BE2C (cell line): ENCODE results near the gene ZNF770. TPM values are rescaled to one million over a fixed set of nuclear protein-coding genes. Genes with fewer than 3 reads are reported as not detected.

ENCODE experiments used
- DNase-seq: peaks from one replicate; pipeline ENCODE4 v3.0.0-alpha.2; 2020
- H3K27me3 ChIP-seq: fragments of 250-450 bp; sonication (Bioruptor Pico); 2 replicates; pipeline ENCODE4 v1.5.1; 2020; ENCODE audit warnings: mild to moderate bottlenecking
- H3K36me3 ChIP-seq: fragments of 250-450 bp; sonication (Bioruptor Pico); 2 replicates; pipeline ENCODE4 v1.5.1; 2020; ENCODE audit warnings: mild to moderate bottlenecking
- H3K4me1 ChIP-seq: fragments of 250-450 bp; sonication (Bioruptor Pico); 2 replicates; pipeline ENCODE4 v1.5.1; 2020
- H3K4me3 ChIP-seq: 2 replicates; pipeline ENCODE4 v1.5.1; 2011; ENCODE audit warnings: low read depth, low read length
- H3K9me3 ChIP-seq: fragments of 250-450 bp; sonication (Bioruptor Pico); 2 replicates; pipeline ENCODE4 v1.5.1; 2020
- polyA plus RNA-seq: library from polyadenylated mRNA; unstranded; fragments of >200 nt; gene quantifications from one replicate; pipeline ENCODE4 v1.2.1, GENCODE V29; 2012; ENCODE audit warnings: low read depth, missing spikeins; ENCODE audit not compliant: insufficient read length, insufficient read depth
- TF ChIP-seq, protein P1 (sequence below): IDR thresholded peaks from 2 replicates; pipeline ENCODE4 v1.5.1; 2012; ENCODE audit warnings: mild to moderate bottlenecking, low read depth, low read length

ZNF770 gene, protein sequence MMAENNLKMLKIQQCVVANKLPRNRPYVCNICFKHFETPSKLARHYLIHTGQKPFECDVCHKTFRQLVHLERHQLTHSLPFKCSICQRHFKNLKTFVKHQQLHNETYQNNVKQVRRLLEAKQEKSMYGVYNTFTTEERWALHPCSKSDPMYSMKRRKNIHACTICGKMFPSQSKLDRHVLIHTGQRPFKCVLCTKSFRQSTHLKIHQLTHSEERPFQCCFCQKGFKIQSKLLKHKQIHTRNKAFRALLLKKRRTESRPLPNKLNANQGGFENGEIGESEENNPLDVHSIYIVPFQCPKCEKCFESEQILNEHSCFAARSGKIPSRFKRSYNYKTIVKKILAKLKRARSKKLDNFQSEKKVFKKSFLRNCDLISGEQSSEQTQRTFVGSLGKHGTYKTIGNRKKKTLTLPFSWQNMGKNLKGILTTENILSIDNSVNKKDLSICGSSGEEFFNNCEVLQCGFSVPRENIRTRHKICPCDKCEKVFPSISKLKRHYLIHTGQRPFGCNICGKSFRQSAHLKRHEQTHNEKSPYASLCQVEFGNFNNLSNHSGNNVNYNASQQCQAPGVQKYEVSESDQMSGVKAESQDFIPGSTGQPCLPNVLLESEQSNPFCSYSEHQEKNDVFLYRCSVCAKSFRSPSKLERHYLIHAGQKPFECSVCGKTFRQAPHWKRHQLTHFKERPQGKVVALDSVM
- polyA plus RNA-seq: 23.3 TPM

DNA sequence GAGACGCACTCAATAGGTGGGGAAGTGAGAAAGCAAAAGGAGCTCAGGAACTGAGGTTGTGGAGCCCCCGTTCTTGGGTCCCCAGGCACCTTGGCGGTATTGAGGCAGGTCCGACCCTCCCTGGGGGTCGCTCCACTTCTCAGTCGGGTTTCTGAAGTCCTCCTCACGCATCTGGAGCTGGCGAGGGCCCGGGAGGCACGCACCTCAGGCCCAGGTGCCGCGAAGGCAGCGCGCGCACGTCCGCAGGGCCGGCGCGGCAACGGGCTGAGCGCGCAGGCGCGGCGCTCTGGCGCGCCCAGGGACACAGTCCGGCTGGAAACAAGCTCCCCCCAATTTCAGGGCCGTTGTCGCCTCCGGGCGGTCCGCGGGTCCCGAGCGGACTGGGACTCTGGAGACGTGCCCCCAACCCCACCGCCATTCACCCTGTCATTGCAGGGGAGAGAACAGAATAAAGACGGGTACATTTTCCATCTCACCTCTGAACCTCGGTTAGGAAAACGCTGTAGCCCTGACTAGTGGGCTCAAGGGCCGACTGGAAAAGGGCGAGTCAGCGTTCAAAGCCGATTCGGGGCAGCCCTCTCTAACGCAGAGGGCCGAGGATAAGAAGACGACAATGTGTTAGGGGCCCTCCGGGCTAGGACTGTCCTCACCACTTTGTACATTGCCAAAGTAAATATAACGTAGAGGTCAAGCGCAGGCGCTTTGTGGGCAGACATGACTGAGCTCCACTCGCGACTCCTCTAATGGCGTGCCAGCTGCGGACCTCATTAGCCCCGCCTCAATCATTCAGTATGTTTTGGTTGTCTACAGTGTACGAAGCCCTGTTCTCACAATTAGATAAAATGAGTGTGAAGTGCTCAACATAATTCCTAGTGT lies at the start of gene ZNF770:
ZNF770 (minus strand) TSS at position 261 of the 876 bp plus-strand sequence. CDS start 4,853 bp downstream, outside the sequence.
- H3K36me3 ChIP-seq: peaks cover 26% of the 10 kb centered on the region
- DNase-seq: peak; percentile 80
- TF ChIP-seq, protein P1, sequence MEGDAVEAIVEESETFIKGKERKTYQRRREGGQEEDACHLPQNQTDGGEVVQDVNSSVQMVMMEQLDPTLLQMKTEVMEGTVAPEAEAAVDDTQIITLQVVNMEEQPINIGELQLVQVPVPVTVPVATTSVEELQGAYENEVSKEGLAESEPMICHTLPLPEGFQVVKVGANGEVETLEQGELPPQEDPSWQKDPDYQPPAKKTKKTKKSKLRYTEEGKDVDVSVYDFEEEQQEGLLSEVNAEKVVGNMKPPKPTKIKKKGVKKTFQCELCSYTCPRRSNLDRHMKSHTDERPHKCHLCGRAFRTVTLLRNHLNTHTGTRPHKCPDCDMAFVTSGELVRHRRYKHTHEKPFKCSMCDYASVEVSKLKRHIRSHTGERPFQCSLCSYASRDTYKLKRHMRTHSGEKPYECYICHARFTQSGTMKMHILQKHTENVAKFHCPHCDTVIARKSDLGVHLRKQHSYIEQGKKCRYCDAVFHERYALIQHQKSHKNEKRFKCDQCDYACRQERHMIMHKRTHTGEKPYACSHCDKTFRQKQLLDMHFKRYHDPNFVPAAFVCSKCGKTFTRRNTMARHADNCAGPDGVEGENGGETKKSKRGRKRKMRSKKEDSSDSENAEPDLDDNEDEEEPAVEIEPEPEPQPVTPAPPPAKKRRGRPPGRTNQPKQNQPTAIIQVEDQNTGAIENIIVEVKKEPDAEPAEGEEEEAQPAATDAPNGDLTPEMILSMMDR: no peak
- peaks cover 9% of the 10 kb centered on the region for H3K4me1 ChIP-seq
- H3K4me3 ChIP-seq: peak within 1 kb of the TSS; percentile 91
- no peaks in the 10 kb centered on the region for H3K27me3 ChIP-seq
- no peaks in the 10 kb centered on the region for H3K9me3 ChIP-seq

DNA sequence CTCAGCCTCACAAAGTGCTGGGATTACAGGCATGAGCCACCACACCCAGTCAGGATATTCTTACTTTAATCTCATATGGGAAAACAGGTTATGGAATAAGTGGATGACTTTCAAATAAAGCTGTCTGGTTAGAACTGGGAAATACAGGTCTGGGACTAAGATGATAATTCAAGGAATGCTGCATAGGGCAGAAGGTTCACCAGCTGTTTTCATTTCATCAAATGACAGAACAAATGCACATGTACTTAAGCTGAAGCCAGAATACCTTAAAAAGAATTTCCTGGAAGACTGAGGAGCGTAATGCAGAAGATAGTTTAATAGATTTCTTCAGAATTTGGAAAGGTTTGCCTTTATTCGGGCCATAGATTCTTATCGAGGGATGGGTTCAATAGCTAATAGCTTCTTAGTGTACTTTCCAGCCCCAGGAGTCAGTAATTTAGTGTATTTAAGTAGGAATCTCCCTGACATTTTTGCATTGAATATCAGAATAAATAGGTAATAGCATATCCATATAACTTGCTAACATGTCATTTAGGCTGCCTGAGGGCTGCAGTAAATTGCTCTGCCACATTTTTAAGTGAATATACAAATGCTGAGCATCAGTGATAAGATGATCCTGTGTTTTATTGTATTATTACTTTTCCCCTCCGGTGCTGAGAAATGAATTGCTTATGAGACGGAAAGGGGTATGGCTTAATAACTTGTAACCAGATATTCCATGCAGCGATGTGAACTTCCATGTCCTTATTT lies 40.3 kb upstream of the ZNF770 start:
- no peak for DNase-seq
- H3K27me3 ChIP-seq: no peaks in the 10 kb centered on the region
- no peaks in the 10 kb centered on the region for H3K9me3 ChIP-seq
- no peaks in the 10 kb centered on the region for H3K4me1 ChIP-seq
- H3K4me3 ChIP-seq: no peak overlapping the region
- H3K36me3 ChIP-seq: no peaks in the 10 kb centered on the region
- TF ChIP-seq, protein P1: no peak

DNA sequence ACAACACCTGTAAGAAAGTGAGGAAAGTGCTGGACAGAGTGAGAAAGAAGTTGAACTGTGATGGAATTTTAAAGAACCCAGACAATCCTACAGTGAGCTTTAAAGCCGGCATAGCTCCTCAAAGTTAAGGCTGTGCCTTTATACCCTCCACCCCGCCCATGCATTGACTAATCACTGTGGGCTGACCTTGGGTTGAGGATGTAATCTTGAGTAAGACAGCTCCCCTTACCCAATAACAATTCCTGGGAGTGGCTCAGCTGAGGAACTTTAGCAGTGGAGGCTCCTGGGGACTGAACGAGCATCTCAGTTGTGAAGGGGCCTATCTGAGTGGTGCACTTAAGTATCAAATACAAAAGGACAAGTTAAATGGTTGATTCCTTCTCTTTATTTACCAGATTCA lies 35.7 kb upstream of the ZNF770 start:
- DNase-seq: no peak
- Histone ChIP-seq H3K27me3 (no peaks in the 10 kb centered on the region), H3K4me1 (no peaks in the 10 kb centered on the region), H3K36me3 (no peaks in the 10 kb centered on the region), H3K9me3 (no peaks in the 10 kb centered on the region), H3K4me3 (no peak overlapping the region)
- TF ChIP-seq, protein P1: no peak

DNA sequence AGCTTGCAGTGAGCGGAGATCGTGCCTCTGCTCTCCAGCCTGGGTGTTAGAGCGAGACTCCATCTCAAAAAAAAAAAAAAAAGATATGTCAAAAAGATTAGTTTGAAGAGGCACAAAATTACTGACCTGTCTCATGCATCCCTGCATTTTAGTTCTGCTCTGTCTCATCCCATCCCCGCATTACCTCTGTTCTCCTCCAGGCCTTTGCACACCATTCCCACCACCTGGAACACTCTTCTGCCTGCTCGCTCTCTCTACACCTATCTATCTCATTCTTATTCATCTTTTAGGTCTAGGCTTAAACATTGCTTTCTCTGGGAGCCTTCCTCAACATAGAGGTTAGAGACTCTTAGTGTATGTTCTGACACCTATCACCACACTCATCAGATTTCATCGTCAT lies 32.9 kb upstream of the ZNF770 start:
- Histone ChIP-seq H3K4me3 (no peak overlapping the region), H3K27me3 (no peaks in the 10 kb centered on the region), H3K4me1 (no peaks in the 10 kb centered on the region), H3K36me3 (no peaks in the 10 kb centered on the region), H3K9me3 (no peaks in the 10 kb centered on the region)
- no peak for DNase-seq
- TF ChIP-seq, protein P1: peak; percentile 8; the same call in 1 of the 2 replicates

DNA sequence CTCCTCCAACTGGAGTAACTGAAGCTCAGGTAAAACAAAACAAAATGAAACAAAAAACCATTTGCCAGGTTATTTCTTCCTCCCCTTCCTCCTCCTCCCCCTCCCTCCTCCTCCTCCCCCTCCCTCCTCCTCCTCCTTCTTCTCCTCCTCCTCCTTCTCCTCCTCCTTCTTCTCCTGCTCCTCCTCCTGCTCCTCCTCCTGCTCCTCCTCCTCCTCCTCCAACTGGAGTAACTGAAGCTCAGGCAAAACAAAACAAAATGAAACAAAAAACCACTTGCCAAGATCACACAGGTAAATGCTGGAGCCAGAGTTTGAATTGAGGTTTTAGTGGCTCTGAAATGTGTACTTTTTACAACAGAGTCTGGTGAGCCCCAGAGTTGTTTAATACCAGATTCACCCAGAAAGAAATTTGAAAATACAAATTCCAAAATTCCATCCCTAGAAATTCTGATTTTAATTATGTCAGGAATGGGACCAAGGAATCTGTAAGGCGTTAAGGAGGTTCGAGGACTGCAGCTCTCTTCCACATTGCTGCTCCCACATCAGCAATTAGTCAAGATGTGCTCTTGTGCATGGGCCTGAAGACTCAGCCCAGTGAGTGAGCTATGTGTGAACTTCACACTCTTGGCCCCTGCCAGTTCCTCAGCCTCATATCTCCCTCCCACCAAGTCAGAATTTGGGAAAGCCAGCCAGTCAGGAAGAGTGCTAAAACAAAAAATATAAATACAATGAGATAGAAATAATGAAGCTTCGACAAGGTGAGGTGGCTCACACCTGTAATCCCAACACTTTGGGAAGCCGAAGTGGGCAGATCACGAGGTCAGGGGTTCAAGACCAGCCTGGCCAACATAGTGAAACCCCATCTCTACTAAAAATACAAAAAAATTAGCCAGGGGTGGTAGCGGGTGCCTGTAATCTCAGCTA lies 31.6 kb upstream of the ZNF770 start:
- no peaks in the 10 kb centered on the region for H3K36me3 ChIP-seq
- no peaks in the 10 kb centered on the region for H3K9me3 ChIP-seq
- H3K4me3 ChIP-seq: no peak overlapping the region
- H3K4me1 ChIP-seq: no peaks in the 10 kb centered on the region
- no peaks in the 10 kb centered on the region for H3K27me3 ChIP-seq
- DNase-seq: no peak
- TF ChIP-seq, protein P1: no peak
